T-helper 1 cell treated with Interleukin-12 subunit alpha and Interleukin-12 subunit beta and Interleukin-4 antibody, amounts not matched to agents 30 μg/mL and 1 μg/mL, for 36 hours (primary cell): ENCODE results near the gene KLHL40.

Experiments
- H3K27ac Mint-ChIP-seq: one replicate; pipeline ENCODE4 v1.8.0; 2021; ENCODE audit warnings: mild to moderate bottlenecking, mixed read lengths
- H3K27me3 Mint-ChIP-seq: one replicate; pipeline ENCODE4 v1.8.0; 2021; ENCODE audit warnings: low read depth, mixed read lengths
- H3K36me3 Mint-ChIP-seq: one replicate; pipeline ENCODE4 v1.8.0; 2021; ENCODE audit warnings: low read depth, mixed read lengths
- H3K4me1 Mint-ChIP-seq: one replicate; pipeline ENCODE4 v1.8.0; 2021; ENCODE audit warnings: low read depth, mixed read lengths
- H3K4me3 Mint-ChIP-seq: one replicate; pipeline ENCODE4 v1.8.0; 2021; ENCODE audit warnings: mild to moderate bottlenecking, moderate library complexity, mixed read lengths
- H3K9me3 Mint-ChIP-seq: one replicate; pipeline ENCODE4 v1.8.0; 2021; ENCODE audit warnings: mixed read lengths

Gene KLHL40

GRCh38 chr3:42672515-42672914 lies 12.8 kb upstream of the KLHL40 start:
- Mint-ChIP-seq H3K27me3 (peaks cover 14% of the 10 kb centered on the region), H3K4me1 (no peaks in the 10 kb centered on the region), H3K36me3 (no peaks in the 10 kb centered on the region), H3K27ac (no peak overlapping the region), H3K4me3 (no peak overlapping the region), H3K9me3 (peaks cover 10% of the 10 kb centered on the region)

GRCh38 chr3:42673082-42673481 lies 12.3 kb upstream of the KLHL40 start:
- H3K27me3 Mint-ChIP-seq = peaks cover 14% of the 10 kb centered on the region
- no peak overlapping the region for H3K27ac Mint-ChIP-seq
- H3K4me3 Mint-ChIP-seq = no peak overlapping the region
- H3K36me3 Mint-ChIP-seq = no peaks in the 10 kb centered on the region
- no peaks in the 10 kb centered on the region for H3K4me1 Mint-ChIP-seq
- H3K9me3 Mint-ChIP-seq = peaks cover 16% of the 10 kb centered on the region

GRCh38 chr3:42674146-42674545 lies 11.2 kb upstream of the KLHL40 start:
- no peaks in the 10 kb centered on the region for H3K36me3 Mint-ChIP-seq
- no peak overlapping the region for H3K27ac Mint-ChIP-seq
- H3K4me1 Mint-ChIP-seq = no peaks in the 10 kb centered on the region
- peaks cover 20% of the 10 kb centered on the region for H3K9me3 Mint-ChIP-seq
- no peak overlapping the region for H3K4me3 Mint-ChIP-seq
- H3K27me3 Mint-ChIP-seq = peaks cover 19% of the 10 kb centered on the region

GRCh38 chr3:42675909-42676308 lies 9.4 kb upstream of the KLHL40 start:
- H3K36me3 Mint-ChIP-seq = no peaks in the 10 kb centered on the region
- H3K27ac Mint-ChIP-seq = no peak overlapping the region
- no peak overlapping the region for H3K4me3 Mint-ChIP-seq
- H3K27me3 Mint-ChIP-seq = peaks cover 20% of the 10 kb centered on the region
- peaks cover 21% of the 10 kb centered on the region for H3K9me3 Mint-ChIP-seq
- H3K4me1 Mint-ChIP-seq = no peaks in the 10 kb centered on the region

- H3K27ac Mint-ChIP-seq = no peak overlapping the region
- no peak overlapping the region for H3K4me3 Mint-ChIP-seq
- H3K4me1 Mint-ChIP-seq = no peaks in the 10 kb centered on the region
- peaks cover 21% of the 10 kb centered on the region for H3K9me3 Mint-ChIP-seq
- peaks cover 20% of the 10 kb centered on the region for H3K27me3 Mint-ChIP-seq
- no peaks in the 10 kb centered on the region for H3K36me3 Mint-ChIP-seq
Measured at GRCh38 chr3:42678447-42678846, 6.9 kb upstream of the KLHL40 start.

GRCh38 chr3:42680271-42680670 lies 5.1 kb upstream of the KLHL40 start:
- H3K9me3 Mint-ChIP-seq = peaks cover 21% of the 10 kb centered on the region
- no peaks in the 10 kb centered on the region for H3K36me3 Mint-ChIP-seq
- no peaks in the 10 kb centered on the region for H3K4me1 Mint-ChIP-seq
- H3K27ac Mint-ChIP-seq = no peak overlapping the region
- peaks cover 10% of the 10 kb centered on the region for H3K27me3 Mint-ChIP-seq
- H3K4me3 Mint-ChIP-seq = no peak overlapping the region

- Mint-ChIP-seq H3K36me3 (no peaks in the 10 kb centered on the region), H3K4me1 (peaks cover under 1% of the 10 kb centered on the region), H3K9me3 (peaks cover 21% of the 10 kb centered on the region), H3K4me3 (no peak overlapping the region), H3K27ac (no peak overlapping the region), H3K27me3 (peaks cover 12% of the 10 kb centered on the region)
Measured at GRCh38 chr3:42680806-42681205, 4.5 kb upstream of the KLHL40 start.

GRCh38 chr3:42681361-42682038 lies 3.8 kb upstream of the KLHL40 start:
- H3K27me3 Mint-ChIP-seq = peaks cover 14% of the 10 kb centered on the region
- H3K36me3 Mint-ChIP-seq = no peaks in the 10 kb centered on the region
- peaks cover 21% of the 10 kb centered on the region for H3K9me3 Mint-ChIP-seq
- H3K27ac Mint-ChIP-seq = no peak overlapping the region
- no peak overlapping the region for H3K4me3 Mint-ChIP-seq
- peaks cover 2% of the 10 kb centered on the region for H3K4me1 Mint-ChIP-seq

- Mint-ChIP-seq H3K27ac (no peak overlapping the region), H3K9me3 (peaks cover 11% of the 10 kb centered on the region), H3K4me1 (peaks cover 2% of the 10 kb centered on the region), H3K4me3 (no peak overlapping the region), H3K36me3 (no peaks in the 10 kb centered on the region), H3K27me3 (peaks cover 22% of the 10 kb centered on the region)
Measured at GRCh38 chr3:42682301-42683070, 2.9 kb upstream of the KLHL40 start.

GRCh38 chr3:42683875-42684598 lies 1.3 kb upstream of the KLHL40 start:
- Mint-ChIP-seq H3K27me3 (peaks cover 17% of the 10 kb centered on the region), H3K9me3 (peaks cover 1% of the 10 kb centered on the region), H3K4me1 (peaks cover 2% of the 10 kb centered on the region), H3K4me3 (no peak overlapping the region), H3K36me3 (no peaks in the 10 kb centered on the region), H3K27ac (no peak overlapping the region)

GRCh38 chr3:42684632-42685362 lies 540 bp upstream of the KLHL40 start:
- no peak overlapping the region for H3K27ac Mint-ChIP-seq
- no peaks in the 10 kb centered on the region for H3K36me3 Mint-ChIP-seq
- H3K9me3 Mint-ChIP-seq = no peaks in the 10 kb centered on the region
- H3K4me1 Mint-ChIP-seq = peaks cover 2% of the 10 kb centered on the region
- H3K4me3 Mint-ChIP-seq = no peak overlapping the region
- peaks cover 22% of the 10 kb centered on the region for H3K27me3 Mint-ChIP-seq

GRCh38 chr3:42685891-42686820 lies 819 bp downstream of the KLHL40 start:
- no peak overlapping the region for H3K27ac Mint-ChIP-seq
- H3K36me3 Mint-ChIP-seq = no peaks in the 10 kb centered on the region
- H3K27me3 Mint-ChIP-seq = peaks cover 22% of the 10 kb centered on the region
- no peaks in the 10 kb centered on the region for H3K9me3 Mint-ChIP-seq
- H3K4me1 Mint-ChIP-seq = peaks cover 2% of the 10 kb centered on the region
- H3K4me3 Mint-ChIP-seq = peak overlapping the region; percentile 27

GRCh38 chr3:42686832-42687650 lies 1.7 kb downstream of the KLHL40 start:
- Mint-ChIP-seq H3K4me1 (peaks cover 2% of the 10 kb centered on the region), H3K36me3 (no peaks in the 10 kb centered on the region), H3K4me3 (no peak overlapping the region), H3K27me3 (peaks cover 19% of the 10 kb centered on the region), H3K9me3 (no peaks in the 10 kb centered on the region), H3K27ac (no peak overlapping the region)
